Lower lobe of right lung (tissue), 2 donors: ENCODE data around the gene IFRD1. TPM values are rescaled to one million over a fixed set of nuclear protein-coding genes. Genes with fewer than 3 reads are reported as not detected.

ENCODE experiments used
- ATAC-seq, 2 donors: fragments of 200-7000 bp; cut with Tn5 transposase; one replicate each; pipeline ENCODE4 v1.9.1; 2020 to 2022; ENCODE audit warnings: mild to moderate bottlenecking in 2 of 2, moderate library complexity in 2 of 2
- DNase-seq: peaks from one replicate; pipeline ENCODE4 v3.0.0-alpha.2; 2020
- H3K27ac ChIP-seq: fragments of 200-600 bp; one replicate; pipeline ENCODE4 v1.8.0; 2022
- H3K27me3 ChIP-seq: fragments of 200-600 bp; one replicate; pipeline ENCODE4 v1.8.0; 2022; ENCODE audit warnings: low read depth
- H3K36me3 ChIP-seq: fragments of 200-600 bp; one replicate; pipeline ENCODE4 v1.8.0; 2022; ENCODE audit warnings: mild to moderate bottlenecking
- H3K4me1 ChIP-seq: fragments of 200-600 bp; one replicate; pipeline ENCODE4 v1.8.0; 2022
- H3K4me3 ChIP-seq: fragments of 200-600 bp; one replicate; pipeline ENCODE4 v1.8.0; 2022; ENCODE audit warnings: mild to moderate bottlenecking
- H3K9me3 ChIP-seq: fragments of 200-600 bp; one replicate; pipeline ENCODE4 v1.8.0; 2022
- intact Hi-C: fragments of 100-400 bp; cut with DNase I; formaldehyde crosslinking; loops from one replicate; pipeline ENCODE4 v1.11.0; 2022
- total RNA-seq: library from RNA; stranded (reverse); fragmentation: NEBNext Ultra II Directional; extraction: Animal tissue kit (Norgen Biotek cat#: 25700); gene quantifications from one replicate; pipeline ENCODE4 v1.2.1, GENCODE V29; 2021
- TF ChIP-seq, protein P1 (sequence below): fragments of 200-600 bp; IDR thresholded peaks from one replicate; pipeline ENCODE4 v1.8.0; 2022; ENCODE audit warnings: antibody characterized with exemption, mild to moderate bottlenecking
- donor health status: DM: no; HTN: yes; CAD: no; lungs with severe emphysema.

The IFRD1 gene
- total RNA-seq, 1 donor from 2014 or later = 46.9 TPM

DNA sequence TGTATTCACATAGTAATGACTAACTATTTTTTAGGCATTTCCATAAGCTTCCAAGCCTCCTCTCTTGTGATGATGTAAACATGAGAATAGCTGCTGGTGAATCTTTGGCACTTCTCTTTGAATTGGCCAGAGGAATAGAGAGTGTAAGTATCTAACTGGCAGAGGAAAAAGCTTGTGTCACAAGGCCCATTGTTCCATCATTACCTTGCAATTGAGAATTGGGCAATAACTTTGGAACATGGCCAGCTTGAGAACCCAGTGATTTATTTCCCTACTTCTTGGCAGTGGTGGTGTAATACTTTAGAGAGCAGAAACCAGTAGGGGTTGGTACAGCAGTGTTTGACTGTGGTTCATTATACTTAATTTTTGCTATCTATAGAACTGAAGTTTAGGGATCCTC, 12.0 kb downstream of the IFRD1 start:
- Histone ChIP-seq H3K9me3 (no peaks in the 10 kb centered on the region), H3K27me3 (no peaks in the 10 kb centered on the region), H3K4me1 (peaks cover 10% of the 10 kb centered on the region), H3K36me3 (peaks cover 96% of the 10 kb centered on the region), H3K27ac (no peak overlapping the region), H3K4me3 (no peak overlapping the region)
- DNase-seq = no peak
- TF ChIP-seq, protein P1, sequence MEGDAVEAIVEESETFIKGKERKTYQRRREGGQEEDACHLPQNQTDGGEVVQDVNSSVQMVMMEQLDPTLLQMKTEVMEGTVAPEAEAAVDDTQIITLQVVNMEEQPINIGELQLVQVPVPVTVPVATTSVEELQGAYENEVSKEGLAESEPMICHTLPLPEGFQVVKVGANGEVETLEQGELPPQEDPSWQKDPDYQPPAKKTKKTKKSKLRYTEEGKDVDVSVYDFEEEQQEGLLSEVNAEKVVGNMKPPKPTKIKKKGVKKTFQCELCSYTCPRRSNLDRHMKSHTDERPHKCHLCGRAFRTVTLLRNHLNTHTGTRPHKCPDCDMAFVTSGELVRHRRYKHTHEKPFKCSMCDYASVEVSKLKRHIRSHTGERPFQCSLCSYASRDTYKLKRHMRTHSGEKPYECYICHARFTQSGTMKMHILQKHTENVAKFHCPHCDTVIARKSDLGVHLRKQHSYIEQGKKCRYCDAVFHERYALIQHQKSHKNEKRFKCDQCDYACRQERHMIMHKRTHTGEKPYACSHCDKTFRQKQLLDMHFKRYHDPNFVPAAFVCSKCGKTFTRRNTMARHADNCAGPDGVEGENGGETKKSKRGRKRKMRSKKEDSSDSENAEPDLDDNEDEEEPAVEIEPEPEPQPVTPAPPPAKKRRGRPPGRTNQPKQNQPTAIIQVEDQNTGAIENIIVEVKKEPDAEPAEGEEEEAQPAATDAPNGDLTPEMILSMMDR = no peak
- intact Hi-C loops = no loop called here
- ATAC-seq = peak; percentile 83 to 89

DNA sequence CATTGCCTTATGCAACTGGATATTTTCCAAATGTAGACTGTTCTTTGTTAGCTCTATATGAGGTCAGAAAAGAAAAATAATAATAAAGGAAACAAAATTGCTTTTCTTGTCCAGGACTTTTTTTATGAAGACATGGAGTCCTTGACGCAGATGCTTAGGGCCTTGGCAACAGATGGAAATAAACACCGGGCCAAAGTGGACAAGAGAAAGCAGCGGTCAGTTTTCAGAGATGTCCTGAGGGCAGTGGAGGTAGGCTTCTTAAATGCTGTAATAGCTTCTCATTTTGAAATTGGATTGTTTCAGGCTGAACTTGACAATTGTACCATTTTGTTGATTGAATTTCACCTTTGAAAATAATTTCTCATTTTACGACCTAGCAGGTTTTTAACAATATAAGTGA, 17.6 kb downstream of the IFRD1 start:
- H3K4me1 ChIP-seq = no peaks in the 10 kb centered on the region
- TF ChIP-seq, protein P1 = no peak
- ATAC-seq (no peak), DNase-seq (no peak)
- intact Hi-C loops = no loop called here
- no peaks in the 10 kb centered on the region for H3K9me3 ChIP-seq
- no peaks in the 10 kb centered on the region for H3K27me3 ChIP-seq
- H3K36me3 ChIP-seq = peaks cover 96% of the 10 kb centered on the region
- no peak overlapping the region for H3K4me3 ChIP-seq
- H3K27ac ChIP-seq = no peak overlapping the region

DNA sequence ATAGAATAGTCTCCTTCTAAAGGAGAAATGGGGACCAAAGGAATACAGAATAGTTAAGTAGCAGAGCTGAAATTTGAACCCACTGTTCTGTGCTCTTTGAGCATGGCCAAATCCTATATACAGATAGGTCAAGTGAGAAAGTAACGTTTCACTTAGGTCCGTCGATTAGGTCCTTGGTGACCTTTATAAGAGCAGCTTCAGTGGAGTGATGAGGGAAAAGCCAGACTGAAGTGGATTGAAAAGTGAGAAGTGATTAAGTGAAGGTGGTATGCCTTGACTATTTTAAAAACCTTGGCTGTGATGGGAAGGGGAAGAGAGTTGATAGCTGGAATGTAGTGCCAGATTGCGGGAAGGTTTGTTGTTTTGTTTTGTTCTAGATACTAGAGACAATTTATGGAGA, 19.9 kb downstream of the IFRD1 start:
- Histone ChIP-seq H3K36me3 (peaks cover 98% of the 10 kb centered on the region), H3K4me3 (no peak overlapping the region), H3K4me1 (no peaks in the 10 kb centered on the region), H3K27ac (no peak overlapping the region), H3K9me3 (no peaks in the 10 kb centered on the region), H3K27me3 (no peaks in the 10 kb centered on the region)
- ATAC-seq = no peak
- TF ChIP-seq, protein P1 = no peak
- intact Hi-C loops = no loop called here
- no peak for DNase-seq

DNA sequence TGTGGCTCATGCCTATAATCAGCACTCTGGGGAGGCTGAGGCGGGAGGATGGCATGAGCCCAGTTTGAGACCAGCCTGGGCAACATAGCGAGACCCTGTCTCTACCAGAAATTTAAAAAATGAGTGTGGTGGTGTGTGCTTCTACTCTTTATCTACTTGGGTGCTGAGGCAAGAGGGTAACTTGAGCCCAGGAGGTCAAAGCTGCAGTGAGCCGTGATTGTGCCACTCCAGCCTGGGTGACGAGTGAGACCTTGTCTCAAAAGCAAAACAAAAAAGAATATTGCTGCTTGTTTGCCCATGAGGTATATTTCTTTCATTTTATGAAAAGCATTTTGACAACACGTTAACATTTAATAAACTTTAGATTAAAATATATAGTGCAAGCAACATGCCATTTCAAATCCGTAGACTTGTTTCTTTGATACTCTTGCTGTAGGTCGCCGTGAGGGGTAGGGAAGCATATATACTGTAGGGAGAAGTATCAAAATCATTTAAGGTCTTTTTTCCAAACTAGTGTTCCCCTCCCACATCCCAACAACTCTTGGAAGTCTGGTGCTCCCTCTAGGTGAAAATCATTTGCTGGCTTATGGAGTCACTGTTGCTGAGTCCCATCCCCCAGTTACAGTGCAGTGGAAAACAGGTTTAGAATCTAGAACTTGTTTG, 26.3 kb downstream of the IFRD1 start:
- intact Hi-C loops = no loop called here
- H3K4me1 ChIP-seq = peaks cover 9% of the 10 kb centered on the region
- no peaks in the 10 kb centered on the region for H3K27me3 ChIP-seq
- no peak overlapping the region for H3K27ac ChIP-seq
- H3K4me3 ChIP-seq = no peak overlapping the region
- ATAC-seq = no peak
- TF ChIP-seq, protein P1 = no peak
- no peak for DNase-seq
- peaks cover 61% of the 10 kb centered on the region for H3K36me3 ChIP-seq
- H3K9me3 ChIP-seq = no peaks in the 10 kb centered on the region

DNA sequence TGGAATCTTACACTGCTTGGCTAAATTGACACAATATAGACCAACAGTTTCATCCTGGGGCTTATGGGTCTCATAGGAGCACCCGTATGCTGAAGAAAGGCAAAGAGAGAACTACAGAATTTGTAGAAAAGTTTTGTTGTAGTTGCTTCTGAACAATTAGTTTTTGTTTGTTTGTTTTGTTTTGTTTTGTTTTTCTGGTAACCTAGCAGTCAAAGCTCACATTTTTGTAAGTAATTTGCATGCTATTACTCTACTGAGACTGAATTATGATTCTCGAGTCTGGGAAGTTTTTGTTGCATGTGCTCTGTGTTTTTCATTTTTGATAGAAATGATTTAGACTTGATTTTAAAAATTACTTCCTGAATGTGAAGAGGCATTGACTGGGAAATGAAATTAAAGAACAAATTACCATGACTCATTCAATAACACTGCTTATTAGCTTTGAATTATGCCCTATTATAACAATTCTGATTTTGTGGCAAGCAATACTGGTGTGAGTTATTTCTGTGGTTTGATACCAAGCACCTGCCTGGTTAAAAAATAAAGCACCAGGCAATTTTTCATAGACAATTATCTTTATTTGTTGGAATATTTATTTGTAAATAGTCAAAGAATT, 31.0 kb downstream of the IFRD1 start:
- H3K27me3 ChIP-seq = no peaks in the 10 kb centered on the region
- DNase-seq (no peak), ATAC-seq (no peak)
- peaks cover 31% of the 10 kb centered on the region for H3K4me1 ChIP-seq
- peaks cover 14% of the 10 kb centered on the region for H3K36me3 ChIP-seq
- no peaks in the 10 kb centered on the region for H3K9me3 ChIP-seq
- no peak overlapping the region for H3K27ac ChIP-seq
- H3K4me3 ChIP-seq = no peak overlapping the region
- TF ChIP-seq, protein P1 = no peak
- intact Hi-C loops = no loop called here
